ENCODE measurements around the gene SORCS2. TPM values are rescaled to one million over a fixed set of nuclear protein-coding genes. Genes with fewer than 3 reads are reported as not detected.
A peak's percentile ranks its signal among the peaks of the same experiment; 100 is the strongest.

Gene SORCS2
- total and polyA plus RNA-seq, 4 donors: 2.2 to 7.7 (median 2.5) TPM

DNA sequence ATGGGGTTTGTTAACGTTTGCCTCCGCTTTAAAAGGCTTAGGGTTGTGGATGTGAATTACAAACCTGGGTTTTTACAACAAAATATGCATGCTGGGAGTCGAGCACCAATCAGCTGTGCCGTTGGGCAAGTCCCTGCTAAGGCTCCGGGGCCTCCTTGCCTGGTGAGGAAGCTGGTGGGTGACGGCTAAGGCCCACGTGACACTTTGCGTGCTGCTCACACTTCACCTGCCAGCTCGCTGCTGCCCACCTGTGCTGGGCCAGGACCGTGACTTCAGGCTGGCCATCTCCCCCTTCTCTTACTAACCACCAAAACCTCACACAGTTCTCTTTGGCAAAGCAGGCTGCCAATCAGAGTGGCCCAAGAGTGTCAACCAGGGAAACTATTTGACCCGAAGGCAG, 569.0 kb downstream of the SORCS2 start:
- peaks cover 0 to 18% (median 7%) of the 10 kb centered on the region in 4 donors for H3K36me3 ChIP-seq (ENCODE audit: control insufficient read depth in 4 of 4, insufficient read depth in 4 of 4, low read length in 4 of 4)
- H3K27ac ChIP-seq (ENCODE audit: low read depth in 1 of 2, low read length in 1 of 2): no peak overlapping the region
- no peak overlapping the region for H3K4me3 ChIP-seq
- 88 to 89% methylated on average over 11 of the region's 11 CpGs for WGBS, 2 donors
- peaks cover 0 to 5% (median 0%) of the 10 kb centered on the region in 4 donors for H3K9me3 ChIP-seq (ENCODE audit: control insufficient read depth in 4 of 4, insufficient read depth in 3 of 4, low read length in 3 of 4)
- TF ChIP-seq, protein P1, sequence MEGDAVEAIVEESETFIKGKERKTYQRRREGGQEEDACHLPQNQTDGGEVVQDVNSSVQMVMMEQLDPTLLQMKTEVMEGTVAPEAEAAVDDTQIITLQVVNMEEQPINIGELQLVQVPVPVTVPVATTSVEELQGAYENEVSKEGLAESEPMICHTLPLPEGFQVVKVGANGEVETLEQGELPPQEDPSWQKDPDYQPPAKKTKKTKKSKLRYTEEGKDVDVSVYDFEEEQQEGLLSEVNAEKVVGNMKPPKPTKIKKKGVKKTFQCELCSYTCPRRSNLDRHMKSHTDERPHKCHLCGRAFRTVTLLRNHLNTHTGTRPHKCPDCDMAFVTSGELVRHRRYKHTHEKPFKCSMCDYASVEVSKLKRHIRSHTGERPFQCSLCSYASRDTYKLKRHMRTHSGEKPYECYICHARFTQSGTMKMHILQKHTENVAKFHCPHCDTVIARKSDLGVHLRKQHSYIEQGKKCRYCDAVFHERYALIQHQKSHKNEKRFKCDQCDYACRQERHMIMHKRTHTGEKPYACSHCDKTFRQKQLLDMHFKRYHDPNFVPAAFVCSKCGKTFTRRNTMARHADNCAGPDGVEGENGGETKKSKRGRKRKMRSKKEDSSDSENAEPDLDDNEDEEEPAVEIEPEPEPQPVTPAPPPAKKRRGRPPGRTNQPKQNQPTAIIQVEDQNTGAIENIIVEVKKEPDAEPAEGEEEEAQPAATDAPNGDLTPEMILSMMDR (IDR thresholded peaks at IDR 0.05; ENCODE audit: control extremely low read depth, extremely low read depth): no peak
- H3K9ac ChIP-seq (ENCODE audit: insufficient read depth in 1 of 2, low read length in 2 of 2): no peak overlapping the region
- ATAC-seq (ENCODE audit: insufficient read depth, low FRiP score) (no peak), DNase-seq (no peak)
- no peaks in the 10 kb centered on the region for H3K27me3 ChIP-seq (ENCODE audit: control insufficient read depth in 3 of 3, insufficient read depth in 3 of 3, low read length in 2 of 3)
- H3K4me1 ChIP-seq (ENCODE audit: control insufficient read depth in 5 of 5, insufficient read depth in 5 of 5, low read length in 5 of 5): peaks cover 0 to 3% (median 0%) of the 10 kb centered on the region in 5 donors

GRCh38 chr4:7761720-7762119, 569.4 kb downstream of the SORCS2 start:
- Histone ChIP-seq H3K27ac (ENCODE audit: low read depth in 1 of 2, low read length in 1 of 2) (no peak overlapping the region), H3K9ac (ENCODE audit: insufficient read depth in 1 of 2, low read length in 2 of 2) (no peak overlapping the region), H3K36me3 (ENCODE audit: control insufficient read depth in 4 of 4, insufficient read depth in 4 of 4, low read length in 4 of 4) (peaks cover 0 to 21% (median 8%) of the 10 kb centered on the region in 4 donors), H3K4me1 (ENCODE audit: control insufficient read depth in 5 of 5, insufficient read depth in 5 of 5, low read length in 5 of 5) (peaks cover 0 to 3% (median 0%) of the 10 kb centered on the region in 5 donors), H3K4me3 (no peak overlapping the region), H3K27me3 (ENCODE audit: control insufficient read depth in 3 of 3, insufficient read depth in 3 of 3, low read length in 2 of 3) (no peaks in the 10 kb centered on the region), H3K9me3 (ENCODE audit: control insufficient read depth in 4 of 4, insufficient read depth in 3 of 4, low read length in 3 of 4) (peaks cover 0 to 5% (median 0%) of the 10 kb centered on the region in 4 donors)
- peak; percentile 66 to 79 (median 76) for DNase-seq
- peak; percentile 72 for ATAC-seq (ENCODE audit: insufficient read depth, low FRiP score)
- TF ChIP-seq, protein P1 (IDR thresholded peaks at IDR 0.05; ENCODE audit: control extremely low read depth, extremely low read depth): peak; percentile 63
- WGBS, 2 donors: 26 to 31% methylated on average over 12 of the region's 12 CpGs

DNA sequence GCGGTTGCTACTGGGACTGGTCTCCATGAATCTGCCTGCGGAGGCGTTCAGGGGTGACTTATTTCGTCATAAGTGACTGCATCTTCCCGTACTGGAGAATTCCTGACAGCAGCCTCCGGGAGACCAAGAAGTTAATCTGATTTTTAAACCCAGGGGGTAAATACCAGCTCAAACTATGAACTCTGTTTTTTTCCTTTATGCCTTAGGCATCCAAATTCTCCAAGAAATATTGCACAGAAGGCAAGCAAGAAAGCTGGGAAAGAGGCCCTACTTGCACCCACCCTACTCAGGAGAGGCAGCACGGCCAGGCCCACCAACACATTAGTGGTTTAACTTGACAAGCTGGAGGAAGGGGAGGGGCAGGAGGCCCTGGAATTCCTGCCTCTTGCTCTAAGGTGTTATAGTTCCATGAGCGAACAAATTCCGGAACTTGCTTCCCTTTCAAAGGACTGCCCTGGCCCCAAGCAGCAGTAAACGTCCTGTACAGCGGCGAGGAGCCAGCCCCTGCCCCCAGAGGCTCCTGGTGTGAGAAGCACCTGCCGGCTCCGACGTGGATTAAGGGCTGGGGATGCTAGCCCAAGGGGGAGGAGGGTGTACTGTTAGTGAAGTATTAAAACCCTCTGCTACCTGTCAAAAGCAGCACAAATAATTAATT, 570.2 kb downstream of the SORCS2 start:
- TF ChIP-seq, protein P1 (IDR thresholded peaks at IDR 0.05; ENCODE audit: control extremely low read depth, extremely low read depth): no peak
- Histone ChIP-seq H3K9me3 (ENCODE audit: control insufficient read depth in 4 of 4, insufficient read depth in 3 of 4, low read length in 3 of 4) (peaks cover 0 to 3% (median 0%) of the 10 kb centered on the region in 4 donors), H3K27ac (ENCODE audit: low read depth in 1 of 2, low read length in 1 of 2) (no peak overlapping the region), H3K4me3 (no peak overlapping the region), H3K9ac (ENCODE audit: insufficient read depth in 1 of 2, low read length in 2 of 2) (no peak overlapping the region), H3K4me1 (ENCODE audit: control insufficient read depth in 5 of 5, insufficient read depth in 5 of 5, low read length in 5 of 5) (peaks cover 0 to 3% (median 0%) of the 10 kb centered on the region in 5 donors), H3K36me3 (ENCODE audit: control insufficient read depth in 4 of 4, insufficient read depth in 4 of 4, low read length in 4 of 4) (peaks cover 0 to 20% (median 9%) of the 10 kb centered on the region in 4 donors), H3K27me3 (ENCODE audit: control insufficient read depth in 3 of 3, insufficient read depth in 3 of 3, low read length in 2 of 3) (no peaks in the 10 kb centered on the region)
- no peak for DNase-seq
- no peak for ATAC-seq (ENCODE audit: insufficient read depth, low FRiP score)
- WGBS, 2 donors: 82 to 83% methylated on average over 14 to 15 of the region's 15 CpGs
